Vagina (tissue), 2 donors: ENCODE data around the gene TTBK1. TPM values are rescaled to one million over a fixed set of nuclear protein-coding genes. Genes with fewer than 3 reads are reported as not detected.

Experiments used
- DNase-seq, 2 donors: peaks; one replicate each; pipeline ENCODE4 v3.0.0-alpha.2; 2017; ENCODE audit errors: extremely low spot score in 2 of 2
- H3K27ac ChIP-seq: fragments of 200-600 bp; sonication (generic); one replicate; pipeline ENCODE4 v1.5.1; 2019
- H3K27me3 ChIP-seq: fragments of 200-600 bp; sonication (generic); one replicate; pipeline ENCODE4 v1.5.1; 2019
- H3K36me3 ChIP-seq, 2 donors: fragments of 200-600 bp; sonication (generic); one replicate each; pipeline ENCODE4 v1.5.1; 2017 to 2019
- H3K4me1 ChIP-seq: fragments of 200-600 bp; sonication (generic); one replicate; pipeline ENCODE4 v1.5.1; 2019
- H3K4me3 ChIP-seq, 2 donors: fragments of 200-600 bp; sonication (generic); 1 replicate in 1 of 2; 2 replicates in 1 of 2; pipeline ENCODE4 v1.5.1; 2016 to 2019
- H3K9me3 ChIP-seq: fragments of 200-600 bp; sonication (generic); one replicate; pipeline ENCODE4 v1.5.1; 2019
- CTCF ChIP-seq, 3 experiments: fragments of 450-650 bp in 2 of 3; fragments of 200-600 bp in 1 of 3; sonication (generic) in 1 of 3; IDR thresholded peaks; one replicate each; pipeline ENCODE4 v1.5.1; 2017 to 2019; ENCODE audit warnings: antibody characterized with exemption in 3 of 3, mild to moderate bottlenecking in 2 of 3, moderate library complexity in 2 of 3
- POLR2A ChIP-seq, 2 donors: fragments of 450-650 bp; IDR thresholded peaks; one replicate each; pipeline ENCODE4 v1.6.1; 2017; ENCODE audit warnings: antibody characterized with exemption in 2 of 2, mild to moderate bottlenecking in 2 of 2, moderate library complexity in 2 of 2
- POLR2AphosphoS5 ChIP-seq, 2 donors: sonication (generic); formaldehyde crosslinking; IDR thresholded peaks; one replicate each; pipeline ENCODE4 v1.9.0; 2017; ENCODE audit warnings: antibody characterized with exemption in 2 of 2, mild to moderate bottlenecking in 2 of 2, low read depth in 1 of 2; ENCODE audit not compliant: insufficient read depth in 1 of 2
- intact Hi-C: fragments of 100-400 bp; cut with DNase I; formaldehyde crosslinking; loops from one replicate; pipeline ENCODE4 v1.15.1; 2023
- total RNA-seq: library from RNA; depleted of rRNA; stranded (reverse); fragments of >200 nt; gene quantifications from one replicate; pipeline ENCODE4 v1.2.3, GENCODE V29; 2016

The TTBK1 gene
- total RNA-seq, 1 donor from 2014 or later: not detected

DNA sequence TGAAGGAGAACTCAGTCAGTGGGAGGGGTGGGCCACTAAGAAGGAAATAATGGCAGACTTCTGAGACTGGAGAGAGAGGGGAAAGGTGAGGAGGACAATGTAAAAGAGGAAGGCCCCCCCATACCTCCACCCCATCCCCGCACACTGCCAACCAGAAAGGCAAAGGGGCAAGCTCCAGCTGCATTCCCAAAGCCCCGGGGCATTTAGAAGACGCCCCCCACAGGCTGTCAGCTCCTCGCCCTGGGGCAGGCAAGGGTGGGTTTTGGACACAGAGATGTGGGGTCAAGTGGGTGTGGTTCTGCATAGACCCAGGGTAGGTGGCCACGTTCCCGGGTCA, 34.0 kb downstream of the TTBK1 start:
- Histone ChIP-seq H3K27me3 (no peaks in the 10 kb centered on the region), H3K27ac (no peak overlapping the region), H3K4me3 (no peak overlapping the region), H3K4me1 (peaks cover 20% of the 10 kb centered on the region), H3K9me3 (no peaks in the 10 kb centered on the region), H3K36me3 (no peaks in the 10 kb centered on the region)
- no peak for DNase-seq
- intact Hi-C loops: no loop called here
- TF ChIP-seq CTCF (IDR thresholded peaks at IDR 0.05) (no peak), POLR2A (IDR thresholded peaks at IDR 0.05) (no peak), POLR2AphosphoS5 (IDR thresholded peaks at IDR 0.05; ENCODE audit: insufficient read depth in 1 of 2, low read depth in 1 of 2) (no peak)

GRCh38 chr6:43277643-43278523, 34.6 kb downstream of the TTBK1 start:
- TF ChIP-seq POLR2A (IDR thresholded peaks at IDR 0.05): no peak
- no peak for TF ChIP-seq CTCF (IDR thresholded peaks at IDR 0.05)
- TF ChIP-seq POLR2AphosphoS5 (IDR thresholded peaks at IDR 0.05; ENCODE audit: insufficient read depth in 1 of 2, low read depth in 1 of 2): no peak
- no peaks in the 10 kb centered on the region for H3K27me3 ChIP-seq
- intact Hi-C loops: no loop called here
- no peak overlapping the region for H3K4me3 ChIP-seq
- no peaks in the 10 kb centered on the region for H3K36me3 ChIP-seq
- H3K27ac ChIP-seq: peak overlapping the region; percentile 20
- DNase-seq: no peak
- peaks cover 20% of the 10 kb centered on the region for H3K4me1 ChIP-seq
- H3K9me3 ChIP-seq: no peaks in the 10 kb centered on the region

GRCh38 chr6:43278524-43279078, 35.3 kb downstream of the TTBK1 start:
- DNase-seq: no peak
- TF ChIP-seq POLR2A (IDR thresholded peaks at IDR 0.05) (no peak), CTCF (IDR thresholded peaks at IDR 0.05) (no peak), POLR2AphosphoS5 (IDR thresholded peaks at IDR 0.05; ENCODE audit: insufficient read depth in 1 of 2, low read depth in 1 of 2) (no peak)
- Histone ChIP-seq H3K27ac (peak overlapping the region; percentile 20), H3K4me3 (no peak overlapping the region), H3K27me3 (no peaks in the 10 kb centered on the region), H3K4me1 (peaks cover 20% of the 10 kb centered on the region), H3K36me3 (no peaks in the 10 kb centered on the region), H3K9me3 (no peaks in the 10 kb centered on the region)
- intact Hi-C loops: no loop called here

DNA sequence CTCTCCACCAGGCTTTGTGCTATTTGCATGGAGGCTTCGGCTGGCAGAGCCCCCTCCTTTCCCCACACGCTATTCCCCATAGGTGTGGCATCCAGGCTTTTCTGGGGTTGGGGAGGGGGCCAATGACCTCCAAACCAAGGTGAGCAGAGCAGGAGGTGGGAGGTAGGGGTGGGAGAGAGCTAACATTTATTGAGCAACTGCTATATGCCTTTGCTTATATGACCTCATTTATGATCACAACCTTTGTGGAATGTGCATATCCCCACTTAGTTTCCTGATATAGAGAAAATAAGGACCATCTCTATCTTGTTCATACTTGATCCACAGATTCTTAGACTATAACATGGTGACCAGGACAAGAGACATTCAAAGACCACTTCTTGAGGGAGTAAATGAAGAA, 37.0 kb downstream of the TTBK1 start:
- Histone ChIP-seq H3K27ac (no peak overlapping the region), H3K9me3 (no peaks in the 10 kb centered on the region), H3K4me1 (peaks cover 12% of the 10 kb centered on the region), H3K36me3 (no peaks in the 10 kb centered on the region), H3K27me3 (no peaks in the 10 kb centered on the region), H3K4me3 (no peak overlapping the region)
- TF ChIP-seq POLR2A (IDR thresholded peaks at IDR 0.05) (no peak), CTCF (IDR thresholded peaks at IDR 0.05) (no peak), POLR2AphosphoS5 (IDR thresholded peaks at IDR 0.05; ENCODE audit: insufficient read depth in 1 of 2, low read depth in 1 of 2) (no peak)
- DNase-seq: no peak
- intact Hi-C loops: no loop called here

DNA sequence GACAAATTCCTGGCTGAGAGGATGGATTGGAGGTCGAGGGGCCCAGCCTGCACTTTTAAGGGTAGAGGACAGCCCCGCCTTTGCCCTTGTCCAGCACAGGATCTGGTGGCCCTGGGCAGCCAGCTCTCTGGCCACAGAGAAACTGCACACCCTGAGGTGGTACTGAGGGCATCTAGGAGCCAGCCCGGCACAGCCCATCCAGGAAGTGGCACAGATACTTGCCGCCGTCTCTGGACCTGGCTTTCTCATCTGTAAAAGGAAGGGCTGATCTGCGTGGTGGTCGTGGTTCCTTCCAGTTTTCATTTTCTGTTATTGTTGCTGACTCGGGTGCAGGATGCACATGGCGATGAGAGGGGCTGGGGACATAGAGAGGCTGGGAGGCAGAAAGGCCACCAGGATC, 38.8 kb downstream of the TTBK1 start:
- Histone ChIP-seq H3K4me1 (no peaks in the 10 kb centered on the region), H3K9me3 (no peaks in the 10 kb centered on the region), H3K4me3 (no peak overlapping the region), H3K36me3 (no peaks in the 10 kb centered on the region), H3K27me3 (no peaks in the 10 kb centered on the region), H3K27ac (no peak overlapping the region)
- TF ChIP-seq POLR2AphosphoS5 (IDR thresholded peaks at IDR 0.05; ENCODE audit: insufficient read depth in 1 of 2, low read depth in 1 of 2) (no peak), POLR2A (IDR thresholded peaks at IDR 0.05) (no peak), CTCF (IDR thresholded peaks at IDR 0.05) (no peak)
- intact Hi-C loops: no loop called here
- no peak for DNase-seq
